ENCODE results near the gene RBM45.
"Not testable (repeated sequence)": the region's sequence is repeated elsewhere in the genome, so short reads cannot be mapped to it uniquely, and the experiment has no call there.

RBM45 gene, protein sequence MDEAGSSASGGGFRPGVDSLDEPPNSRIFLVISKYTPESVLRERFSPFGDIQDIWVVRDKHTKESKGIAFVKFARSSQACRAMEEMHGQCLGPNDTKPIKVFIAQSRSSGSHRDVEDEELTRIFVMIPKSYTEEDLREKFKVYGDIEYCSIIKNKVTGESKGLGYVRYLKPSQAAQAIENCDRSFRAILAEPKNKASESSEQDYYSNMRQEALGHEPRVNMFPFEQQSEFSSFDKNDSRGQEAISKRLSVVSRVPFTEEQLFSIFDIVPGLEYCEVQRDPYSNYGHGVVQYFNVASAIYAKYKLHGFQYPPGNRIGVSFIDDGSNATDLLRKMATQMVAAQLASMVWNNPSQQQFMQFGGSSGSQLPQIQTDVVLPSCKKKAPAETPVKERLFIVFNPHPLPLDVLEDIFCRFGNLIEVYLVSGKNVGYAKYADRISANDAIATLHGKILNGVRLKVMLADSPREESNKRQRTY
- 20.0 to 23.4 (median 22.8) reads per million in 3 experiments for total RNA-seq

DNA sequence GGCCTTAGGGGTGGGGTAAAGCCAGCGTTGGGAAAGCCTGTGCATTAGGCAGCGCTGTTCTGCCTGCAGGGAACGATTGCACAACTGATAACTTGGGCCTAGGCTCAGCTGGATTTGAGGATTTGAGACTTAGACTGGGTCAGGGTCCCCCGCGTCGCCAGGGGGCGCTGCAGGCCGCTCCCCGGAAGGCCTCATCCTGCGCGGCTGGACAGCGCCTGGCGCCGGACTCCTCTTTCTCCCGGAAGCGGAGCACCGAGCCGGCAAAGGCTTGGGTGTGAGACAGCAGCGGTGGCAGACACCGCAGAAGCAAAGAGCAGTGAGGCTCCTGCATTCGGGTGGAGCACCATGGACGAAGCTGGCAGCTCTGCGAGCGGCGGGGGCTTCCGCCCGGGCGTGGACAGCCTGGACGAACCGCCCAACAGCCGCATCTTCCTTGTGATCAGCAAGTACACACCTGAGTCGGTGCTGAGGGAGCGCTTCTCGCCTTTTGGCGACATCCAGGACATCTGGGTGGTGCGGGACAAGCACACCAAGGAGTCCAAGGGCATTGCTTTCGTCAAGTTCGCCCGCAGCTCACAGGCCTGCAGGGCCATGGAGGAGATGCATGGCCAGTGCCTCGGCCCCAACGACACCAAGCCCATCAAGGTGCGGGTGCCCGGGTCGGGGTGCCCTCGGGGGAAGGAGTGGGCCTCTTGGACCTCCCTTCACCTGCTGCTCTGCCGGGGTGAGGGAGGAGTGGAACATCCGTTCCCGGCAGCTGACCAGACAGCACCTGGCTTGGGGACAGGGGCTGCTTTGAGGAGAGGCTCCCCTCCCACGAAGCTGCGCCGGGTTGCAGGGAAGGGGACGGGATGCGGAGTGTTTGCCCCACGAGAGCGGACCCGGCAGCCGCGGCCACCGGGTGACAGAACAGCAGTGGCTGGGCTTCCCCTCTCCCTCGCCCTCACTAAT, at the start of gene RBM45:
Gene RBM45 (plus strand): TSS at position 236 of the 951 bp plus-strand sequence. CDS start 110 bp downstream, at position 346.
- DNase-seq: peak; percentile 74

GRCh38 chr2:178066324-178066723, 45.9 kb upstream of the RBM45 start:
- DNase-seq: no peak

DNA sequence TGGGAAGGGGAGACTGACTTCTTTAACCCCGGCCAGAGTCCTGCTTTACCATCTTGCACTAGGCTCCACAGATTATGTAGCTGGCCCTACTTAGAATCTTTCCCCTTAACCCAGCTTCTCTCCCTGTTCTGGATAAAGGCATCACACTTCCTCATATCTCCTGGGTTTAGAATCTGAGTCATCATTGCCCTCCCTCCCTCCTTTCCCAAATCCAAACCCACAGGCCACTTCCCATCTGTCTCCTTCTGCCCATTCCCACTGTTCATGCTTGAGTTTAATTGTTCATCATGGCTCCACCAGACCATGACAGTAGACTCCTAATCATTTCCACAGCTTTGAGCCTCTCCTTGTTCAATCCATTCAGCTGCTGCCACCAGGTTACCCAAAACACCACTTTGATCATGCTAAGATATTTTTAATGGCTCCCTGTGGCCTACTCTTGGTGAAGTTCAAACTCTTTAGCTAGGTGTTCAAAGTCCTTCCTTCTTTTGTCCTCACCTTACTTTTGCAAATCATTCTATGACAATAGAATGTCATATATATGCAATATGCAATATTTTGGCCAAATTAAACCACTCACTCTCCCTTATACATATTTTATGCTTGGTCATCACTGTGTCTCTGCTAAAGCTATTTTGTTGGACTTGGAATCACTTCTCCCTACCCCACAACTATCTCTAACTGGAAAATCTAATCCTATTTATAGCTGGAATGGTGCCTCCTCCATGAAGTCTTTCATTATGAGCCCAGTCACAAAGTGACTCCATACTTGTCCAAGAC, 45.2 kb upstream of the RBM45 start:
- DNase-seq: no peak

DNA sequence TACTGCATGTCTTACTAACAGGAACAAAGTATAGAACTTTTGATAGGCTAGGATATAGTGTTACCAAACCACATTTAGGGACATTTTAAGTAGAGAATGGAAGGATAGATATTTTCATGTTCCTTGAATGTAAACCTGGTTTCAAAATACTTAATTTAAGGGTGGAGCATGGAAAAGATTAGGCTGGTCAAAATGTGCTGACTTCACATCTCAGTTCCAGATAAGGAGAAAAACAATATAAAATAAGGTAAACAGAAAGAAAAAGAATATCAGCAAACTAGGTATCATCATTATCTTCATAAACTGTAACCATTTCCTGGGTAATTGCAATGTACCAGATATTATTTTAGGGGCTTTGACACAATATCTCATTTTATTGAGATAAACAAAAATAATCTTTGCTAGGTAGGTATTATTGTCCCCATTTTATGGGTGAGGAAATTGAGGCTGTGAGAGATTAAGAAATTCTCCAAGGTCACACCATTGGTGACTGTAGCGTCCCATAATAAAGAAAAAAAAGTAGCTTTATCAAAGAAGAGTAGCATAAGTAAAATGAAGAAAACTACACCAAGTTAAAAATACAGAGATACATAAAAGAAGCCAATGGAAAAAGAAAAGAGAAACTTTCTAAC, 43.3 kb upstream of the RBM45 start:
- no peak for DNase-seq

- DNase-seq: no peak
These were observed 42.7 kb upstream of the RBM45 start for GRCh38 chr2:178069551-178069950.

DNA sequence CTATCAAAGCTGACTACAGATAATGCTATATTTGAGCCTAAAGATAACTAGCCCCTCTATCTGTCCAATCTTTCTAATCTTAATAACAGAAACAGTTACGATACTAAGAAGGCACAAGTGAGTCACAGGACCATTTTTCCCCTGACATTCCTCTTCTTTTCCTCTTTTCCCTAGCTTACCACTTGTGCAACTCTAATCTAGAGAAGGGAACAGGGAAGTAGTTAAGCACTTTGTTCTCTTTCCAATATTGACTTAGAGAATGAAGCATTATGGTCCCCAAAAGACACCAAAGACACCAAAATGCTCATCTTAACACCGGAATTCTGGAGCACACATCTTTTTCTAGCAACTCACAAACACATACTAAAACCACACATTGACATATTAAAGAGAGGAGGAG, 41.4 kb upstream of the RBM45 start:
- DNase-seq: no peak

DNA sequence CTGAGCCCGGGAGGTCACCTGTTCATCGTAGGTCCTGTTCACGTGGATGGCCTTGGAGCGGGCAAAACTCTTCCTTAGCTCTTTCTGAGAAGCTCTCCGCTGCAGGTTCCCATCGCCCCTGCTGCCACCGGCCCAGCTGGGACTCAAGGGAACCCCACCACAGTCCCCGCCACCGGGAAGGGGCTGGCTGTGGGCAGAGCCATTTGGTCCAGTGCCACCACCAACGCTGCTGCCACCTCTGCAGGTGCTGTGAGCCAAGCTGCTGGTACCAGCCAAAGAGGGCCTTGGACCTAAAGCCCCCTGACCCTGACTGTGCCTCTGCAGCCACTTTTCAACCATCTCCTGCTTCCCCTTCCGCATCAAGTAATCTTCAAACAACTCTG, 40.2 kb upstream of the RBM45 start:
- DNase-seq: no peak

DNA sequence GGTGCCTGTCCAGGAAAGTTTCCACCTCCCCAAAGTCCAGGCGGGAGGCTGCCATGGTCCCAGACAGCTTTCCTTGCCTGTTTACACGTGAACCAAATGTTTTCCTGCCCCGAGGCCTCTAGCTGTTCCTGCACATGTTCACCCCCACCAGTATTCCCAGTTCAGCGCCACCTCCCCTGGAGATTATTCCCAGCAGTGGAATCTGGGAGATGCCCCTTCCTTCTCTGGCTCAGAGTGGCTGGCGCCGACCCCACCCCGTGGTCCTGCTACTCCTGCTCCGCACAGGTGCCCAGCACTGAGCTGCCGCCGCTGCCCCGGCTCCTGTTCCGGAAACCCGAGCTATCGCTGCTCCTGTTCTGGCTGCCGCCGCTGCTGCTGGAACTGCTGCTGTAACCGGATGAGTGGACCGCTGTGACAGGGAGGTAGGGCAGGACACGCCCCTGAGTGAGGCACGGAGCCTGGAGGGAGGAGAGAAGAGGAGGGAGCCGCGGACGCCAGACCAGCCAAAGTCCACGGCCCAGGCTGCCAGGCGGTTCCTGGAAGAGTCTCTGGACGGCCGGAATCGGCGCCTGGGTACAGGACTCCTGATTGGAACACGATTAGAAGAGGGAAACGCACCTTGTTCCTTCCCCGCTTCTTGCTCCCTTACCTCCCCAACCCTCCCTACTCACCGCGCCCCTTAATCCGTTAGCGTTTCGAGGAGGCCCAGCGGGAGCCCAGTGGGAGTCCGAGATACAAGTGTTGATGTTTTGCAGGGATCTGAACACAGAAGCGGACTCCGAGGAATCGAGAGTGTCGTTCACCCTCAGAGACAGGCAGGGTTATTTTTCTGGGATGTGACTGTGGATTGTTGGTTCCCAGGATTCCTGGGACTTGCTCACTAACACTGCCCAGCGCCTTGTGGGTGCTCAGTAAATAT, 39.6 kb upstream of the RBM45 start, which contains the start of gene PDE11A:
Gene PDE11A (minus strand): TSS at position 395 of the 919 bp plus-strand sequence. CDS start 340 bp downstream, at position 55.
- DNase-seq: no peak

GRCh38 chr2:178074123-178075005, 37.9 kb upstream of the RBM45 start:
- DNase-seq: no peak

DNA sequence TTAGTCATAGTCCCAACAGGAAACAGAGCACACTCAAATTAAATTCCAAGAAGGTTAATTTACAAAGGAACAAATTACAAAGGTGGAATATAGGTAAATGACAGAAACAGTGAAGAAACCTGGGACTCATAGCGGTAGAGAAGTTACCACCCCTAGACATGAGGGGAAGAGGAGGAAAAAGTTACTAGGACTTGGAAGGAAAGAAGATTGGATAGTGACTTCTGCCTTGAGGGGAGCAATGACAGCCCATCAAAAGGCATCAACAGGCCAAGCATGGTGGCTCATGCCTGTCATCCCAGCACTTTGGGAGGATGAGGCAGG, 37.3 kb upstream of the RBM45 start:
- no peak for DNase-seq

DNA sequence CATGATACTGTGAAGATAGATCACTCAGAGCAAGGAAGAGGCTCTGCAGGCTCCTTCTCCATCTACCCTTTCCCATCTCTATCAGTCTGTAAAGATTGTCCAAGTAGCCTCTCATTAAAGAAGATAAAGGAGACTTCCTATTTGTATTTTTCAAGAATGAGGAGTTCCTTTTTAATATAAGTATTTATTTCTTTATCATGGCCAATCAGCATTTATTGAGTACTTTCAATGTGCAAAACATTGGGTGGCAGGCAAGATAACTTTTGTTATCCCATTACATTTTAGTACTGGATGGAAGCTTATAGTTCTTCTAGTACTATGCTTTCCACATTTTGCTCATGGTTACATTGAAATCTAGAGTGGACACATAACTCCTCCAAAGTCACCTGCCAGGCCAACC, 36.1 kb upstream of the RBM45 start:
- no peak for DNase-seq

DNA sequence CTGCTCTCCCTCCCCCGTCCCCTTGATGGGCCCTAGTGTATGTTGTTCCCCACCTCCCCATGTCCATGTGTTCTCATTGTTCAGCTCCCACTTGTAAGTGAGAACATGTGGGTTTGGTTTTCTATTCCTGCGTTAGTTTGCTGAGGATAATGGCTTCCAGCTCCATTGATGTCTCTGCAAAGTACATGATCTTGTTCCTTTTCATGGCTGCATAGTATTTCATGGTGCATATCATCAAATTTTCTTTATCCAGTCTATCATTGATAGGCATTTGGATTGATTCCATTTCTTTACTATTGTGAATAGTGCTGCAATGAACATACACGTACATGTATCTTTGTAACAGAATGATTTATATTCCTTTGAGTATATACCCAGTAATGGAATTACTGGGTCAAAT, 33.0 kb upstream of the RBM45 start:
- DNase-seq: not testable (repeated sequence)

GRCh38 chr2:178082408-178083045, 29.7 kb upstream of the RBM45 start:
- no peak for DNase-seq

DNA sequence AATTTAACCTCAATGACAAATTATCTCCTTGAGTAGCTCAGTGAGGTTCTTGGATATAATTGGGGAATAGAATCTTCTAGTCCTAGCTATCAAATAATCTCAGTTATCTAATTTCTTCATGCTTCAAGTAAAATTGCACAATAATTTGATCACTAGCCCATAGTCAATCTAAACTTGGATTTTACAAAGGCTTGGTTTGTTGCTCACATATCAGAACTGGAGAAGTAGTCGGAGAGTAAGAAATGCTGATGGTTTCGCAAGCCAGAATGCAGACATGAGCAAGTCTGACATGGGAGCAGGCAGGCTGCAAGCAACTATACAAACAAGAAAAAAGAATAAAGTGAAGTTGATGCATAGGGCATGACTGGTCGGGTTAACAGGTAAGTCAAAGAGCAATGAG, 28.0 kb upstream of the RBM45 start:
- no peak for DNase-seq

DNA sequence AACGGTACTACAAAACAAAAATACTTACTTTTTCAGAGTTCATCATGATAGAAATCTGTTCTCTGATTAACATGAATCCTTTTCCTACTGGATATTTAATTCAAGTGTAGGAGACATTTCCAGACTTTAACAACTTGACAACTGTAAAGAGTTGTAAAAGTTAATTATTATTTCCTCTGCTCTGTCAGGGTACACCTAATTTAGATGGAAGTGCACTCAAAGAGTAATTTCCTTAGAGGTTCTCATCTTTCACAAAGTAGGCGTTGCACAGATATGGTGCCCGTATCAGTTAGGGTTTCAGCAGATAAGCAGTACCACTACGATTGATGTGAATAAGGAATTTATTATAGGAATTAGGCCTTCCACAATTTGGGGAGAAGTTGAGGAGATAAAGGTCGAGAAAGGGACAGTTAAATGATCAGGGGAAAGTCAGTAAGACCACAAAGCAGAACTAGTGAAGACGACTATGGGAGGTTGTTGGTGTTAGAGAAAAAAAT, 23.4 kb upstream of the RBM45 start:
- no peak for DNase-seq

- DNase-seq: no peak
These were observed 18.8 kb upstream of the RBM45 start for GRCh38 chr2:178093471-178093870.

- no peak for DNase-seq
These were observed 10.7 kb upstream of the RBM45 start for GRCh38 chr2:178101321-178102079.

GRCh38 chr2:178105566-178105965, 6.7 kb upstream of the RBM45 start:
- no peak for DNase-seq

GRCh38 chr2:178106053-178106452, 6.2 kb upstream of the RBM45 start:
- DNase-seq: no peak
